SK-N-MC (cell line): ENCODE results near the gene TRAF7.
"Not testable (repeated sequence)": the region's sequence is repeated elsewhere in the genome, so short reads cannot be mapped to it uniquely, and the experiment has no call there.

Experiments used
- EZH2 ChIP-seq: fragments of 200-600 bp; sonication (generic); IDR thresholded peaks from one replicate; pipeline ENCODE4 v1.6.1; 2017; ENCODE audit warnings: antibody characterized with exemption
- POLR2AphosphoS5 ChIP-seq: IDR thresholded peaks from 2 replicates; pipeline ENCODE4 v1.6.1; 2012; ENCODE audit warnings: mild to moderate bottlenecking, low read depth, low read length, borderline replicate concordance

GRCh38 chr16:2114225-2114624 lies 41.4 kb upstream of the TRAF7 start:
- TF ChIP-seq EZH2, POLR2AphosphoS5: not testable (repeated sequence)
